SK-N-SH (cell line): ENCODE measurements around the gene SIX5. TPM values are rescaled to one million over a fixed set of nuclear protein-coding genes. Genes with fewer than 3 reads are reported as not detected.

Source experiments
- CTCF ChIA-PET: fragments of 300-600, 350-600 bp; formaldehyde crosslinking; extraction: SDS; loops from one replicate; lab custom pipeline; 2021; lab: Yijun Ruan, JAX
- POLR2A ChIA-PET: fragments of 350-600 bp; sonication (Branson Sonifier 250); formaldehyde crosslinking; extraction: SDS; loops from one replicate; lab custom pipeline; 2020; ENCODE audit warnings: antibody characterized with exemption, inconsistent platforms; lab: Yijun Ruan, JAX
- DNase-seq: peaks from one replicate; pipeline ENCODE4 v3.0.0; 2012
- H2AFZ ChIP-seq: fragments of 200-600 bp; sonication (generic); 2 replicates; pipeline ENCODE4 v1.8.1; 2016; ENCODE audit warnings: antibody characterized with exemption, mild to moderate bottlenecking, low read depth
- H3F3A ChIP-seq: fragments of 200-600 bp; sonication (generic); replicated peaks from 2 replicates; pipeline ENCODE3; 2016; ENCODE audit warnings: antibody characterized with exemption, mild to moderate bottlenecking; ENCODE audit not compliant: insufficient read depth
- H3K27ac ChIP-seq, 2 experiments: fragments of 200-500 bp in 1 of 2; fragments of 200-600 bp in 1 of 2; sonication (Bioruptor generic) in 1 of 2; sonication (generic), shearing (Covaris generic) in 1 of 2; 2 replicates each; pipeline versions ENCODE4 v1.5.1 to v1.6.1; 2014 to 2016; ENCODE audit warnings: low read depth in 2 of 2, inconsistent platforms in 1 of 2, low read length in 1 of 2, mild to moderate bottlenecking in 1 of 2, mixed read lengths in 1 of 2
- H3K27me3 ChIP-seq: fragments of 200-600 bp; sonication (generic), shearing (Covaris generic); 2 replicates; pipeline ENCODE4 v1.6.1; 2016; ENCODE audit warnings: mixed run types; ENCODE audit not compliant: insufficient read depth
- H3K36me3 ChIP-seq, 2 experiments: fragments of 200-500 bp in 1 of 2; fragments of 200-600 bp in 1 of 2; sonication (Bioruptor generic) in 1 of 2; sonication (generic) in 1 of 2; replicated peaks in 1 of 2; 2 replicates each; pipeline versions ENCODE3 to v1.5.1; 2014 to 2016; ENCODE audit warnings: low read length in 1 of 2, mild to moderate bottlenecking in 1 of 2; ENCODE audit not compliant: insufficient read depth in 2 of 2, control insufficient read depth in 1 of 2
- H3K4me1 ChIP-seq, 2 experiments: fragments of 200-500 bp in 1 of 2; fragments of 200-600 bp in 1 of 2; sonication (Bioruptor generic) in 1 of 2; sonication (generic), shearing (Covaris generic) in 1 of 2; 2 replicates each; pipeline versions ENCODE4 v1.5.1 to v1.6.1; 2014 to 2016; ENCODE audit warnings: low read depth in 1 of 2, low read length in 1 of 2, mixed run types in 1 of 2; ENCODE audit not compliant: insufficient read depth in 2 of 2, control insufficient read depth in 1 of 2
- H3K4me2 ChIP-seq: fragments of 200-600 bp; sonication (generic), shearing (Covaris generic); 2 replicates; pipeline ENCODE4 v1.6.1; 2017; ENCODE audit warnings: mixed run types
- H3K4me3 ChIP-seq, 2 experiments: fragments of 200-500 bp in 1 of 2; fragments of 200-600 bp in 1 of 2; sonication (Bioruptor generic) in 1 of 2; sonication (generic), shearing (Covaris generic) in 1 of 2; 2 replicates each; pipeline versions ENCODE4 v1.5.1 to v1.8.1; 2014 to 2016; ENCODE audit warnings: low read depth in 2 of 2, inconsistent platforms in 1 of 2, low read length in 1 of 2, mild to moderate bottlenecking in 1 of 2, mixed read lengths in 1 of 2, moderate library complexity in 1 of 2
- H3K79me2 ChIP-seq: fragments of 200-600 bp; sonication (generic); 2 replicates; pipeline ENCODE4 v1.8.1; 2017; ENCODE audit warnings: mild to moderate bottlenecking; ENCODE audit not compliant: insufficient read depth
- H3K9ac ChIP-seq: fragments of 200-600 bp; sonication (generic); 2 replicates; pipeline ENCODE4 v1.6.1; 2017; ENCODE audit warnings: mixed run types
- H3K9me2 ChIP-seq: fragments of 200-600 bp; sonication (generic); 2 replicates; pipeline ENCODE4 v1.6.1; 2017; ENCODE audit warnings: mixed run types
- H3K9me3 ChIP-seq: fragments of 200-600 bp; sonication (generic); 2 replicates; pipeline ENCODE4 v1.6.1; 2017; ENCODE audit warnings: mixed run types, mild to moderate bottlenecking, moderate library complexity
- H4K20me1 ChIP-seq: fragments of 200-600 bp; sonication (generic); 2 replicates; pipeline ENCODE4 v1.6.1; 2017; ENCODE audit warnings: mild to moderate bottlenecking, mixed run types; ENCODE audit not compliant: insufficient read depth
- CHD2 ChIP-seq: fragments of 150-350 bp; IDR thresholded peaks from 2 replicates; pipeline ENCODE4 v1.6.1; 2018; ENCODE audit warnings: low read length; ENCODE audit not compliant: partially characterized antibody
- CTCF ChIP-seq: fragments of 200-600 bp; sonication (generic); IDR thresholded peaks from 2 replicates; pipeline ENCODE4 v1.6.1; 2017; ENCODE audit warnings: antibody characterized with exemption, mild to moderate bottlenecking, moderate library complexity
- EP300 ChIP-seq, 2 experiments: IDR thresholded peaks; 2 replicates each; pipeline versions ENCODE4 v1.4.0 to v1.6.1; 2012; ENCODE audit warnings: borderline replicate concordance in 1 of 2, low read depth in 1 of 2, low read length in 1 of 2
- FOSL2 ChIP-seq: IDR thresholded peaks from 2 replicates; pipeline ENCODE4 v1.4.0; 2012; ENCODE audit warnings: low read depth, mild to moderate bottlenecking, moderate library complexity, borderline replicate concordance
- FOXJ3 ChIP-seq: sonication (generic); formaldehyde crosslinking; IDR thresholded peaks from 2 replicates; pipeline ENCODE4 v1.5.1; 2020; ENCODE audit warnings: mild to moderate bottlenecking, missing genetic modification reagents
- FOXM1 ChIP-seq: IDR thresholded peaks from 2 replicates; pipeline ENCODE4 v1.4.0; 2012; ENCODE audit warnings: low read depth, mild to moderate bottlenecking
- JUND ChIP-seq: IDR thresholded peaks from 2 replicates; pipeline ENCODE4 v1.4.0; 2012
- MEF2A ChIP-seq: IDR thresholded peaks from 2 replicates; pipeline ENCODE4 v1.4.0; 2012; ENCODE audit warnings: low read depth, borderline replicate concordance
- MXI1 ChIP-seq: IDR thresholded peaks from 2 replicates; pipeline ENCODE4 v1.6.1; 2012; ENCODE audit warnings: mild to moderate bottlenecking, low read depth, low read length, improper control_type of control experiment
- NFIC ChIP-seq: IDR thresholded peaks from 2 replicates; pipeline ENCODE4 v1.4.0; 2012; ENCODE audit warnings: borderline replicate concordance
- NRF1 ChIP-seq: IDR thresholded peaks from 2 replicates; pipeline ENCODE4 v1.6.1; 2012; ENCODE audit warnings: low read depth, mild to moderate bottlenecking, low read length
- RCOR1 ChIP-seq: fragments of 150-350 bp; IDR thresholded peaks from 2 replicates; pipeline ENCODE4 v1.6.1; 2017; ENCODE audit warnings: antibody characterized with exemption, low read length
- RFX5 ChIP-seq: IDR thresholded peaks from 2 replicates; pipeline ENCODE4 v1.6.1; 2012; ENCODE audit warnings: mild to moderate bottlenecking, improper control_type of control experiment, low read length
- RXRA ChIP-seq: IDR thresholded peaks from 2 replicates; pipeline ENCODE4 v1.4.0; 2012; ENCODE audit warnings: low read depth, mild to moderate bottlenecking, borderline replicate concordance
- SIN3A ChIP-seq: IDR thresholded peaks from 2 replicates; pipeline ENCODE4 v1.6.1; 2012; ENCODE audit warnings: low read depth, mild to moderate bottlenecking, low read length, moderate library complexity, borderline replicate concordance
- SMC3 ChIP-seq: IDR thresholded peaks from 2 replicates; pipeline ENCODE4 v1.6.1; 2012; ENCODE audit warnings: low read depth, low read length, improper control_type of control experiment
- TAF1 ChIP-seq: IDR thresholded peaks from 2 replicates; pipeline ENCODE4 v1.6.1; 2012; ENCODE audit warnings: low read depth, mild to moderate bottlenecking, low read length, moderate library complexity, borderline replicate concordance
- TCF12 ChIP-seq: IDR thresholded peaks from 2 replicates; pipeline ENCODE4 v1.4.0; 2012
- TEAD4 ChIP-seq: IDR thresholded peaks from 2 replicates; pipeline ENCODE4 v1.4.0; 2012; ENCODE audit warnings: mild to moderate bottlenecking, borderline replicate concordance; ENCODE audit not compliant: insufficient read depth
- WGBS: methylation state at CpG from one replicate; pipeline ENCODE4 v1.1.6; 2017; ENCODE audit warnings: low lambda C conversion rate; 5-methylcytosine and 5-hydroxymethylcytosine counted together
- polyA plus RNA-seq, 3 experiments: library from polyadenylated mRNA; depleted of rRNA; stranded (reverse); fragments of >200 nt; gene quantifications; 2 replicates each; pipeline ENCODE4 v1.2.3, GENCODE V29; 2012
- TF ChIP-seq, protein P1 (sequence below): IDR thresholded peaks from 2 replicates; pipeline ENCODE4 v1.6.1; 2012; ENCODE audit warnings: mild to moderate bottlenecking, low read depth, low read length, moderate library complexity
- TF ChIP-seq, protein P2 (sequence below): IDR thresholded peaks from 2 replicates; pipeline ENCODE4; 2012
- TF ChIP-seq, protein P3 (sequence below): IDR thresholded peaks from 2 replicates; pipeline ENCODE4 v1.4.0; 2012; ENCODE audit warnings: low read depth, borderline replicate concordance
- TF ChIP-seq, protein P4 (sequence below): fragments of 150-350 bp; IDR thresholded peaks from 2 replicates; pipeline ENCODE4 v1.6.1; 2016; ENCODE audit warnings: mild to moderate bottlenecking, low read depth, low read length

Gene SIX5
- polyA plus RNA-seq, 1 of the 3 experiments (the other 2 are of a cell fraction): 8.4 TPM

- H2AFZ ChIP-seq: no peak overlapping the region
- 16% methylated on average over 17 of the region's 24 CpGs for WGBS
- no peaks in the 10 kb centered on the region for H4K20me1 ChIP-seq
- no peak overlapping the region for H3K4me2 ChIP-seq
- H3K27ac ChIP-seq: no peak overlapping the region; a peak in 1 of 4 replicates
- H3K9ac ChIP-seq: no peak overlapping the region
- peak; percentile 99 for DNase-seq
- peaks cover 0 to 9% of the 10 kb centered on the region in 2 experiments; a peak in 1 of 4 replicates for H3K4me1 ChIP-seq
- no peaks in the 10 kb centered on the region for H3K27me3 ChIP-seq
- ChIA-PET CTCF (interaction anchor here (0.6 to 10.4 kb wide), 54 partner anchors 9 to 372 kb away, joined by 3 to 137 read pairs (median 4); partner anchors contain the start of genes DMPK, DMWD, FOXA3 and IRF2BP1), POLR2A (interaction anchor here (1.0 to 1.5 kb wide), 4 partner anchors 9 to 65 kb away, joined by 3 to 9 read pairs (median 4); no protein-coding TSS in a partner anchor)
- H3K9me2 ChIP-seq: no peaks in the 10 kb centered on the region
- H3F3A ChIP-seq: peaks cover 7% of the 10 kb centered on the region
- peaks cover 6 to 13% of the 10 kb centered on the region in 2 experiments for H3K36me3 ChIP-seq
- H3K9me3 ChIP-seq: no peaks in the 10 kb centered on the region
- H3K4me3 ChIP-seq: peak overlapping the region in 1 of 2 experiments; percentile 58; a peak in 1 of 4 replicates
- H3K79me2 ChIP-seq: no peaks in the 10 kb centered on the region
- TF ChIP-seq RFX5 (peak; percentile 59; the same call in 1 of the 2 replicates), MXI1 (peak; percentile 89), NFIC (no peak), TEAD4 (no peak), FOXJ3 (CRISPR knock-in tag) (no peak), RXRA (no peak), SMC3 (peak; percentile 75), FOSL2 (peak; percentile 10; the same call in 1 of the 2 replicates), CHD2 (no peak), JUND (no peak), NRF1 (no peak), CTCF (peak; percentile 99), FOXM1 (no peak), EP300 (IDR thresholded peaks at IDR 0.05; ENCODE audit: borderline replicate concordance in 1 of 2, low read depth in 1 of 2, low read length in 1 of 2) (no peak), SIN3A (peak; percentile 56; the same call in 1 of the 2 replicates), TCF12 (no peak), TAF1 (no peak), MEF2A (no peak), RCOR1 (no peak)
- TF ChIP-seq, protein P1, sequence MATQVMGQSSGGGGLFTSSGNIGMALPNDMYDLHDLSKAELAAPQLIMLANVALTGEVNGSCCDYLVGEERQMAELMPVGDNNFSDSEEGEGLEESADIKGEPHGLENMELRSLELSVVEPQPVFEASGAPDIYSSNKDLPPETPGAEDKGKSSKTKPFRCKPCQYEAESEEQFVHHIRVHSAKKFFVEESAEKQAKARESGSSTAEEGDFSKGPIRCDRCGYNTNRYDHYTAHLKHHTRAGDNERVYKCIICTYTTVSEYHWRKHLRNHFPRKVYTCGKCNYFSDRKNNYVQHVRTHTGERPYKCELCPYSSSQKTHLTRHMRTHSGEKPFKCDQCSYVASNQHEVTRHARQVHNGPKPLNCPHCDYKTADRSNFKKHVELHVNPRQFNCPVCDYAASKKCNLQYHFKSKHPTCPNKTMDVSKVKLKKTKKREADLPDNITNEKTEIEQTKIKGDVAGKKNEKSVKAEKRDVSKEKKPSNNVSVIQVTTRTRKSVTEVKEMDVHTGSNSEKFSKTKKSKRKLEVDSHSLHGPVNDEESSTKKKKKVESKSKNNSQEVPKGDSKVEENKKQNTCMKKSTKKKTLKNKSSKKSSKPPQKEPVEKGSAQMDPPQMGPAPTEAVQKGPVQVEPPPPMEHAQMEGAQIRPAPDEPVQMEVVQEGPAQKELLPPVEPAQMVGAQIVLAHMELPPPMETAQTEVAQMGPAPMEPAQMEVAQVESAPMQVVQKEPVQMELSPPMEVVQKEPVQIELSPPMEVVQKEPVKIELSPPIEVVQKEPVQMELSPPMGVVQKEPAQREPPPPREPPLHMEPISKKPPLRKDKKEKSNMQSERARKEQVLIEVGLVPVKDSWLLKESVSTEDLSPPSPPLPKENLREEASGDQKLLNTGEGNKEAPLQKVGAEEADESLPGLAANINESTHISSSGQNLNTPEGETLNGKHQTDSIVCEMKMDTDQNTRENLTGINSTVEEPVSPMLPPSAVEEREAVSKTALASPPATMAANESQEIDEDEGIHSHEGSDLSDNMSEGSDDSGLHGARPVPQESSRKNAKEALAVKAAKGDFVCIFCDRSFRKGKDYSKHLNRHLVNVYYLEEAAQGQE: no peak
- TF ChIP-seq, protein P2, sequence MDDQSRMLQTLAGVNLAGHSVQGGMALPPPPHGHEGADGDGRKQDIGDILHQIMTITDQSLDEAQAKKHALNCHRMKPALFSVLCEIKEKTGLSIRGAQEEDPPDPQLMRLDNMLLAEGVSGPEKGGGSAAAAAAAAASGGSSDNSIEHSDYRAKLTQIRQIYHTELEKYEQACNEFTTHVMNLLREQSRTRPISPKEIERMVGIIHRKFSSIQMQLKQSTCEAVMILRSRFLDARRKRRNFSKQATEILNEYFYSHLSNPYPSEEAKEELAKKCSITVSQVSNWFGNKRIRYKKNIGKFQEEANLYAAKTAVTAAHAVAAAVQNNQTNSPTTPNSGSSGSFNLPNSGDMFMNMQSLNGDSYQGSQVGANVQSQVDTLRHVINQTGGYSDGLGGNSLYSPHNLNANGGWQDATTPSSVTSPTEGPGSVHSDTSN: no peak
- TF ChIP-seq, protein P3, sequence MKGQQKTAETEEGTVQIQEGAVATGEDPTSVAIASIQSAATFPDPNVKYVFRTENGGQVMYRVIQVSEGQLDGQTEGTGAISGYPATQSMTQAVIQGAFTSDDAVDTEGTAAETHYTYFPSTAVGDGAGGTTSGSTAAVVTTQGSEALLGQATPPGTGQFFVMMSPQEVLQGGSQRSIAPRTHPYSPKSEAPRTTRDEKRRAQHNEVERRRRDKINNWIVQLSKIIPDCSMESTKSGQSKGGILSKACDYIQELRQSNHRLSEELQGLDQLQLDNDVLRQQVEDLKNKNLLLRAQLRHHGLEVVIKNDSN: peak; percentile 77; the same call in 1 of the 2 replicates
- TF ChIP-seq, protein P4, sequence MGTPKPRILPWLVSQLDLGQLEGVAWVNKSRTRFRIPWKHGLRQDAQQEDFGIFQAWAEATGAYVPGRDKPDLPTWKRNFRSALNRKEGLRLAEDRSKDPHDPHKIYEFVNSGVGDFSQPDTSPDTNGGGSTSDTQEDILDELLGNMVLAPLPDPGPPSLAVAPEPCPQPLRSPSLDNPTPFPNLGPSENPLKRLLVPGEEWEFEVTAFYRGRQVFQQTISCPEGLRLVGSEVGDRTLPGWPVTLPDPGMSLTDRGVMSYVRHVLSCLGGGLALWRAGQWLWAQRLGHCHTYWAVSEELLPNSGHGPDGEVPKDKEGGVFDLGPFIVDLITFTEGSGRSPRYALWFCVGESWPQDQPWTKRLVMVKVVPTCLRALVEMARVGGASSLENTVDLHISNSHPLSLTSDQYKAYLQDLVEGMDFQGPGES: no peak
Measured at GRCh38 chr19:45817010-45817724, 48.1 kb upstream of the SIX5 start.
